SK-N-SH treated with all-trans-retinoic acid at 6 μM for 48 hours (cell line): ENCODE results near the gene CTNND2.

Experiments
- ATAC-seq: fragments of 200-7000 bp; cut with Tn5 transposase; 3 replicates; pipeline ENCODE4 v1.9.1; 2020; ENCODE audit warnings: mild to moderate bottlenecking, moderate library complexity
- ARNTL ChIP-seq: fragments of 450-650 bp; formaldehyde crosslinking; IDR thresholded peaks from 2 replicates; pipeline ENCODE4 v1.5.0; 2020; ENCODE audit warnings: low read depth, mild to moderate bottlenecking, moderate library complexity, borderline replicate concordance
- BACH2 ChIP-seq: fragments of 250-450 bp; sonication (Bioruptor Pico); IDR thresholded peaks from 2 replicates; pipeline ENCODE4 v1.9.0; 2021; ENCODE audit warnings: mild to moderate bottlenecking, borderline replicate concordance
- CREB5 ChIP-seq: fragments of 250-450 bp; sonication (Bioruptor Pico); IDR thresholded peaks from 2 replicates; pipeline ENCODE4 v1.5.1; 2020; ENCODE audit warnings: low read depth, mild to moderate bottlenecking, moderate library complexity
- CSDC2 ChIP-seq: fragments of 250-450 bp; sonication (Bioruptor Pico); IDR thresholded peaks from 2 replicates; pipeline ENCODE4 v1.5.0; 2020; ENCODE audit warnings: mild to moderate bottlenecking, moderate library complexity
- CSRNP3 ChIP-seq: fragments of 250-450 bp; sonication (Bioruptor Pico); IDR thresholded peaks from 2 replicates; pipeline ENCODE4 v1.5.1; 2021; ENCODE audit warnings: mild to moderate bottlenecking, moderate library complexity
- ESRRG ChIP-seq: fragments of 250-450 bp; sonication (Bioruptor Pico); IDR thresholded peaks from 2 replicates; pipeline ENCODE4 v1.6.1; 2021; ENCODE audit warnings: mild to moderate bottlenecking
- GLIS3 ChIP-seq: fragments of 250-450 bp; sonication (Bioruptor Pico); IDR thresholded peaks from 2 replicates; pipeline ENCODE4 v1.5.0; 2020; ENCODE audit warnings: mild to moderate bottlenecking, moderate library complexity
- OSR1 ChIP-seq: fragments of 250-450 bp; sonication (Bioruptor Pico); IDR thresholded peaks from 2 replicates; pipeline ENCODE4 v1.8.0; 2022; ENCODE audit warnings: moderate library complexity, mild to moderate bottlenecking, inconsistent platforms
- POU6F1 ChIP-seq: fragments of 250-450 bp; sonication (Bioruptor Pico); IDR thresholded peaks from 2 replicates; pipeline ENCODE4 v1.8.0; 2021; ENCODE audit warnings: low read depth, mild to moderate bottlenecking, moderate library complexity, borderline replicate concordance
- RARB ChIP-seq: fragments of 250-450 bp; sonication (Bioruptor Pico); IDR thresholded peaks from 2 replicates; pipeline ENCODE4 v1.8.0; 2021; ENCODE audit warnings: mild to moderate bottlenecking, moderate library complexity
- SNAI2 ChIP-seq: fragments of 250-450 bp; sonication (Bioruptor Pico); IDR thresholded peaks from 2 replicates; pipeline ENCODE4 v1.5.0; 2020; ENCODE audit warnings: mild to moderate bottlenecking, moderate library complexity
- TCF4 ChIP-seq: fragments of 250-450 bp; sonication (Bioruptor Pico); IDR thresholded peaks from 2 replicates; pipeline ENCODE4 v1.8.0; 2021; ENCODE audit warnings: mild to moderate bottlenecking, moderate library complexity, borderline replicate concordance
- TOX ChIP-seq: fragments of 250-450 bp; sonication (Bioruptor Pico); IDR thresholded peaks from 2 replicates; pipeline ENCODE4 v1.8.0; 2021; ENCODE audit warnings: mild to moderate bottlenecking, moderate library complexity, borderline replicate concordance
- TSHZ2 ChIP-seq: fragments of 250-450 bp; sonication (Bioruptor Pico); IDR thresholded peaks from 2 replicates; pipeline ENCODE4 v1.5.0; 2020; ENCODE audit warnings: mild to moderate bottlenecking, moderate library complexity
- ZFP3 ChIP-seq: fragments of 250-450 bp; sonication (Bioruptor Pico); IDR thresholded peaks from 2 replicates; pipeline ENCODE4 v1.5.0; 2020; ENCODE audit warnings: mild to moderate bottlenecking, moderate library complexity
- ZFP30 ChIP-seq: fragments of 450-650 bp; formaldehyde crosslinking; IDR thresholded peaks from 2 replicates; pipeline ENCODE4 v1.5.0; 2022; ENCODE audit warnings: mild to moderate bottlenecking, moderate library complexity
- ZNF565 ChIP-seq: fragments of 450-650 bp; formaldehyde crosslinking; conservative IDR thresholded peaks from 2 replicates; pipeline ENCODE4 v1.5.0; 2020; ENCODE audit warnings: low read depth, mild to moderate bottlenecking, moderate library complexity
- ZNF70 ChIP-seq: fragments of 450-650 bp; formaldehyde crosslinking; IDR thresholded peaks from 2 replicates; pipeline ENCODE4 v1.5.0; 2020; ENCODE audit warnings: mild to moderate bottlenecking, moderate library complexity
- ZNF8 ChIP-seq: fragments of 450-650 bp; formaldehyde crosslinking; IDR thresholded peaks from 2 replicates; pipeline ENCODE4 v1.5.0; 2020; ENCODE audit warnings: mild to moderate bottlenecking, moderate library complexity
- TF ChIP-seq, protein P1 (sequence below): fragments of 250-450 bp; sonication (Bioruptor Pico); IDR thresholded peaks from 2 replicates; pipeline ENCODE4 v1.8.0; 2020; ENCODE audit warnings: mild to moderate bottlenecking, moderate library complexity, borderline replicate concordance

The CTNND2 gene

GRCh38 chr5:11656916-11657315, 247.3 kb downstream of the CTNND2 start:
- no peak for ATAC-seq
- TF ChIP-seq ZFP30 (CRISPR knock-in tag) (no peak), TSHZ2 (CRISPR knock-in tag) (no peak), BACH2 (CRISPR knock-in tag) (no peak), CREB5 (CRISPR knock-in tag) (no peak), CSDC2 (no peak), ESRRG (CRISPR knock-in tag) (no peak), CSRNP3 (no peak), SNAI2 (CRISPR knock-in tag) (no peak), TOX (no peak), ZNF565 (no peak)

DNA sequence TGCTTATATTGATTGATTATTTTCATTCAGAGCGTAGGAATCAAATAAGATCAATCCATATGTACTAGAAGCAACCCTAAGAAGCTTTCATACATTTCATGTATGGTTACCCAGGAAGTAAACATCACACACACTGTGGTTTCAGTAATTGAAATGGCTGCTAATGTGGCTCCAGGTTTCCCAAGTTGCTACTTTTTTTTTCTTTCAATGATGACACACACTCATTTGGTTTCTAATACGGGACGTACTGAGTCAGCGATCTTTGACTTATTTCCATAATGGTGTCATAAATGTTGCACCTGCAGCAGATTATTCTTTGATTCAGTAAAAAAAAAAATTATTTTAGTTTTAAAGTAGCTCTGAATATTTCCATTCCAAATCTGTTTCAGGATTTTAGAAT, 248.6 kb downstream of the CTNND2 start:
- no peak for ATAC-seq
- TF ChIP-seq TSHZ2 (CRISPR knock-in tag), result no peak
- no peak for TF ChIP-seq RARB
- TF ChIP-seq, protein P1, sequence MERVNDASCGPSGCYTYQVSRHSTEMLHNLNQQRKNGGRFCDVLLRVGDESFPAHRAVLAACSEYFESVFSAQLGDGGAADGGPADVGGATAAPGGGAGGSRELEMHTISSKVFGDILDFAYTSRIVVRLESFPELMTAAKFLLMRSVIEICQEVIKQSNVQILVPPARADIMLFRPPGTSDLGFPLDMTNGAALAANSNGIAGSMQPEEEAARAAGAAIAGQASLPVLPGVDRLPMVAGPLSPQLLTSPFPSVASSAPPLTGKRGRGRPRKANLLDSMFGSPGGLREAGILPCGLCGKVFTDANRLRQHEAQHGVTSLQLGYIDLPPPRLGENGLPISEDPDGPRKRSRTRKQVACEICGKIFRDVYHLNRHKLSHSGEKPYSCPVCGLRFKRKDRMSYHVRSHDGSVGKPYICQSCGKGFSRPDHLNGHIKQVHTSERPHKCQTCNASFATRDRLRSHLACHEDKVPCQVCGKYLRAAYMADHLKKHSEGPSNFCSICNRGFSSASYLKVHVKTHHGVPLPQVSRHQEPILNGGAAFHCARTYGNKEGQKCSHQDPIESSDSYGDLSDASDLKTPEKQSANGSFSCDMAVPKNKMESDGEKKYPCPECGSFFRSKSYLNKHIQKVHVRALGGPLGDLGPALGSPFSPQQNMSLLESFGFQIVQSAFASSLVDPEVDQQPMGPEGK, result no peak
- TF ChIP-seq ZFP3 (CRISPR knock-in tag), result no peak
- TF ChIP-seq ZNF70 (CRISPR knock-in tag), result no peak
- TF ChIP-seq POU6F1 (CRISPR knock-in tag), result no peak
- TF ChIP-seq ZNF565, result no peak
- TF ChIP-seq ZNF8 (CRISPR knock-in tag), result no peak
- TF ChIP-seq CSDC2, result no peak
- TF ChIP-seq TOX, result no peak
- no peak for TF ChIP-seq OSR1 (CRISPR knock-in tag)
- TF ChIP-seq ZFP30 (CRISPR knock-in tag), result no peak
- TF ChIP-seq GLIS3, result no peak
- TF ChIP-seq BACH2 (CRISPR knock-in tag), result no peak
- TF ChIP-seq ESRRG (CRISPR knock-in tag), result no peak
- no peak for TF ChIP-seq ARNTL
- TF ChIP-seq CREB5 (CRISPR knock-in tag), result no peak
- no peak for TF ChIP-seq CSRNP3
- no peak for TF ChIP-seq SNAI2 (CRISPR knock-in tag)
- TF ChIP-seq TCF4 (CRISPR knock-in tag), result no peak
